ENCODE results near the gene POLE4. TPM values are rescaled to one million over a fixed set of nuclear protein-coding genes. Genes with fewer than 3 reads are reported as not detected.

POLE4 gene
- polyA plus RNA-seq, 1 of the 3 experiments (the other 2 are of a cell fraction): 42.1 TPM

DNA sequence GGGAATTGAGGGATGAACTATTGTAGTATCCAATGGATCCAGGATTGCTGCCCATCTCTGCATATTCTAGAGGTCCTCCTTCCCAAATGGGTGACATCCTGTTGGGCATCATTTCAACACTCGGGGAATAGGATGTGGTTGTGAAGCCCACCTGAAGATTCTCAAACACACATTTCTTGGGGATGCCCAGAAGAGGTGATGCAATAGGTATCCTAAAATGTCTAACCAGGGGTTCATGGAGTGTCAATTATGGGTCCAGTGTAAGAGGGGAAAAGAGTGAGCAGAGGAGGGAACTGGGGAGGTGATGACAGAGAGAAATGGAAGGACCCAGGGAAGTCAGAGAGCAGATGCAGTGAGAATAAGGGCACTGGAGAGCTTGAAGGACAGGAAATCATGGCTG, 52.1 kb downstream of the POLE4 start:
- Histone ChIP-seq H3K4me2 (no peak overlapping the region), H3K79me2 (ENCODE audit: insufficient read depth) (no peaks in the 10 kb centered on the region), H3K9me3 (no peaks in the 10 kb centered on the region), H2AFZ (ENCODE audit: low read depth) (no peak overlapping the region), H3K9ac (no peak overlapping the region), H3K27me3 (ENCODE audit: insufficient read depth) (no peaks in the 10 kb centered on the region), H3F3A (replicated peaks; ENCODE audit: insufficient read depth) (no peaks in the 10 kb centered on the region), H4K20me1 (ENCODE audit: insufficient read depth) (no peaks in the 10 kb centered on the region), H3K4me3 (ENCODE audit: low read depth in 2 of 2, low read length in 1 of 2) (no peak overlapping the region), H3K27ac (ENCODE audit: low read depth in 2 of 2, low read length in 1 of 2) (no peak overlapping the region), H3K36me3 (replicated peaks in 1 of 2; ENCODE audit: control insufficient read depth in 1 of 2, insufficient read depth in 2 of 2, low read length in 1 of 2) (no peaks in the 10 kb centered on the region), H3K9me2 (no peaks in the 10 kb centered on the region), H3K4me1 (ENCODE audit: control insufficient read depth in 1 of 2, insufficient read depth in 2 of 2, low read depth in 1 of 2, low read length in 1 of 2) (peaks cover 0 to 3% of the 10 kb centered on the region in 2 experiments; a peak in 1 of 4 replicates)
- ChIA-PET CTCF (no interaction called here), POLR2A (no interaction called here)
- TF ChIP-seq FOXJ3 (CRISPR knock-in tag; IDR thresholded peaks at IDR 0.05) (no peak), RFX5 (IDR thresholded peaks at IDR 0.05; ENCODE audit: low read length) (no peak)
- 92% methylated on average over 1 of the region's 1 CpG for whole genome bisulfite sequencing (ENCODE audit: low lambda C conversion rate)
- no peak for DNase-seq

DNA sequence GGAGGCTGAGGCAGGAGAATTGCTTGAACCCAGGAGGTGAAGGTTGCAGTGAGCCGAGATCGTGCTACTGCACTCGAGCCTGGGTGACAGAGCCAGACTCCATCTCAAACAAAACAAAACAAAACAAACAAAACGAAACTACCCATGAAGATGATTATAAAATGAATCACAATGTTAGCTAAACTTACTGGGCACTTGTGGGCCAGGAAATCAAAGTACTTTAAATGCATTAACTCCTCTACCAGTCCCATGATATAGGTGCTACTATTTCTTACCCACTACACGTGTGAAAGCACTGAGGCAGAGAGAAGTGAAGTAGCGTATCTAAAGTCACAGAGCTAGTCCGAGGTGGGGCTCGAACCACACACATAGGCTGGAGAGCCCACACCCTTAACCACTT, 53.6 kb downstream of the POLE4 start:
- H3K27me3 ChIP-seq (ENCODE audit: insufficient read depth): no peaks in the 10 kb centered on the region

DNA sequence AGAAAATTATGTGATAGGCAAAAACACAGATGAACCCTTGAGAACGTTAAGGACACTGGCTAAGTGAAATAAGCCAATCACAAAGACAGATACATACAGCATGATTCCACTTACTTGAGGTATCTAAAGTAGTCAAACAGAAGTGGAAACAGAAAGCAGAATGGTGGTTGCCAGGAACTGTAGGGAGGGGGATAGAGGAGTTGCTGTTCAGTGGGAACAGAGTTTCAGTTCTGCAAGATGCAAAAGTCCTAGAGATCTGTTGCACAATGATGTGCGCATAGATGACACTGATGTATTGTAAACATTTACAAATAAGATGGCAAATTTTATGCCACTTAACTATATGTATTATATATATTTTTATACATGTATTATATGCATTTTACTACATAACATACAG, 59.7 kb downstream of the POLE4 start:
- DNase-seq: no peak
- POLR2A ChIA-PET: no interaction called here
- no peak overlapping the region for H3K4me2 ChIP-seq
- no peaks in the 10 kb centered on the region for H3F3A ChIP-seq (replicated peaks; ENCODE audit: insufficient read depth)
- H4K20me1 ChIP-seq (ENCODE audit: insufficient read depth): no peaks in the 10 kb centered on the region
- H3K36me3 ChIP-seq (replicated peaks in 1 of 2; ENCODE audit: control insufficient read depth in 1 of 2, insufficient read depth in 2 of 2, low read length in 1 of 2): no peaks in the 10 kb centered on the region
- no peaks in the 10 kb centered on the region for H3K9me2 ChIP-seq
- 54% methylated on average over 2 of the region's 2 CpGs for WGBS (ENCODE audit: low lambda C conversion rate)
- H3K4me1 ChIP-seq (ENCODE audit: control insufficient read depth in 1 of 2, insufficient read depth in 2 of 2, low read depth in 1 of 2, low read length in 1 of 2): no peaks in the 10 kb centered on the region
- no peak overlapping the region for H2AFZ ChIP-seq (ENCODE audit: low read depth)
- H3K4me3 ChIP-seq (ENCODE audit: low read depth in 2 of 2, low read length in 1 of 2): no peak overlapping the region
- no peak overlapping the region for H3K9ac ChIP-seq
- H3K9me3 ChIP-seq: no peaks in the 10 kb centered on the region
- CTCF ChIA-PET: no interaction called here
- H3K27me3 ChIP-seq (ENCODE audit: insufficient read depth): no peaks in the 10 kb centered on the region
- H3K27ac ChIP-seq (ENCODE audit: low read depth in 2 of 2, low read length in 1 of 2): no peak overlapping the region
- H3K79me2 ChIP-seq (ENCODE audit: insufficient read depth): no peaks in the 10 kb centered on the region
- TF ChIP-seq FOSL2 (IDR thresholded peaks at IDR 0.05; ENCODE audit: borderline replicate concordance, low read depth) (no peak), MEF2A (IDR thresholded peaks at IDR 0.05; ENCODE audit: borderline replicate concordance, low read depth) (no peak), EZH2phosphoT487 (IDR thresholded peaks at IDR 0.05; ENCODE audit: borderline replicate concordance, low read depth) (no peak), POLR2AphosphoS5 (IDR thresholded peaks at IDR 0.05; ENCODE audit: low read depth, low read length) (no peak), FOXJ3 (CRISPR knock-in tag; IDR thresholded peaks at IDR 0.05) (no peak), MXI1 (IDR thresholded peaks at IDR 0.05; ENCODE audit: low read depth, low read length) (no peak), GATA2 (CRISPR knock-in tag; IDR thresholded peaks at IDR 0.05) (no peak), SMC3 (IDR thresholded peaks at IDR 0.05; ENCODE audit: low read depth, low read length) (no peak), TAF1 (IDR thresholded peaks at IDR 0.05; ENCODE audit: borderline replicate concordance, low read depth, low read length) (no peak), CHD2 (IDR thresholded peaks at IDR 0.05; ENCODE audit: low read length, partially characterized antibody) (no peak)
- TF ChIP-seq, protein P1, sequence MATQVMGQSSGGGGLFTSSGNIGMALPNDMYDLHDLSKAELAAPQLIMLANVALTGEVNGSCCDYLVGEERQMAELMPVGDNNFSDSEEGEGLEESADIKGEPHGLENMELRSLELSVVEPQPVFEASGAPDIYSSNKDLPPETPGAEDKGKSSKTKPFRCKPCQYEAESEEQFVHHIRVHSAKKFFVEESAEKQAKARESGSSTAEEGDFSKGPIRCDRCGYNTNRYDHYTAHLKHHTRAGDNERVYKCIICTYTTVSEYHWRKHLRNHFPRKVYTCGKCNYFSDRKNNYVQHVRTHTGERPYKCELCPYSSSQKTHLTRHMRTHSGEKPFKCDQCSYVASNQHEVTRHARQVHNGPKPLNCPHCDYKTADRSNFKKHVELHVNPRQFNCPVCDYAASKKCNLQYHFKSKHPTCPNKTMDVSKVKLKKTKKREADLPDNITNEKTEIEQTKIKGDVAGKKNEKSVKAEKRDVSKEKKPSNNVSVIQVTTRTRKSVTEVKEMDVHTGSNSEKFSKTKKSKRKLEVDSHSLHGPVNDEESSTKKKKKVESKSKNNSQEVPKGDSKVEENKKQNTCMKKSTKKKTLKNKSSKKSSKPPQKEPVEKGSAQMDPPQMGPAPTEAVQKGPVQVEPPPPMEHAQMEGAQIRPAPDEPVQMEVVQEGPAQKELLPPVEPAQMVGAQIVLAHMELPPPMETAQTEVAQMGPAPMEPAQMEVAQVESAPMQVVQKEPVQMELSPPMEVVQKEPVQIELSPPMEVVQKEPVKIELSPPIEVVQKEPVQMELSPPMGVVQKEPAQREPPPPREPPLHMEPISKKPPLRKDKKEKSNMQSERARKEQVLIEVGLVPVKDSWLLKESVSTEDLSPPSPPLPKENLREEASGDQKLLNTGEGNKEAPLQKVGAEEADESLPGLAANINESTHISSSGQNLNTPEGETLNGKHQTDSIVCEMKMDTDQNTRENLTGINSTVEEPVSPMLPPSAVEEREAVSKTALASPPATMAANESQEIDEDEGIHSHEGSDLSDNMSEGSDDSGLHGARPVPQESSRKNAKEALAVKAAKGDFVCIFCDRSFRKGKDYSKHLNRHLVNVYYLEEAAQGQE (IDR thresholded peaks at IDR 0.05; ENCODE audit: low read depth, low read length): no peak

More for the DNA sequence above, 53.6 kb downstream of the POLE4 start:
- no peak for TF ChIP-seq FOXJ3 (CRISPR knock-in tag; IDR thresholded peaks at IDR 0.05)
- TF ChIP-seq MEF2A (IDR thresholded peaks at IDR 0.05; ENCODE audit: borderline replicate concordance, low read depth): no peak
- no peak for TF ChIP-seq MAX (IDR thresholded peaks at IDR 0.05; ENCODE audit: low read depth)
- no peak for TF ChIP-seq NRF1 (IDR thresholded peaks at IDR 0.05; ENCODE audit: low read depth, low read length)
- TF ChIP-seq, protein P2, sequence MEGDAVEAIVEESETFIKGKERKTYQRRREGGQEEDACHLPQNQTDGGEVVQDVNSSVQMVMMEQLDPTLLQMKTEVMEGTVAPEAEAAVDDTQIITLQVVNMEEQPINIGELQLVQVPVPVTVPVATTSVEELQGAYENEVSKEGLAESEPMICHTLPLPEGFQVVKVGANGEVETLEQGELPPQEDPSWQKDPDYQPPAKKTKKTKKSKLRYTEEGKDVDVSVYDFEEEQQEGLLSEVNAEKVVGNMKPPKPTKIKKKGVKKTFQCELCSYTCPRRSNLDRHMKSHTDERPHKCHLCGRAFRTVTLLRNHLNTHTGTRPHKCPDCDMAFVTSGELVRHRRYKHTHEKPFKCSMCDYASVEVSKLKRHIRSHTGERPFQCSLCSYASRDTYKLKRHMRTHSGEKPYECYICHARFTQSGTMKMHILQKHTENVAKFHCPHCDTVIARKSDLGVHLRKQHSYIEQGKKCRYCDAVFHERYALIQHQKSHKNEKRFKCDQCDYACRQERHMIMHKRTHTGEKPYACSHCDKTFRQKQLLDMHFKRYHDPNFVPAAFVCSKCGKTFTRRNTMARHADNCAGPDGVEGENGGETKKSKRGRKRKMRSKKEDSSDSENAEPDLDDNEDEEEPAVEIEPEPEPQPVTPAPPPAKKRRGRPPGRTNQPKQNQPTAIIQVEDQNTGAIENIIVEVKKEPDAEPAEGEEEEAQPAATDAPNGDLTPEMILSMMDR (IDR thresholded peaks at IDR 0.05): no peak
- TF ChIP-seq FOXM1 (IDR thresholded peaks at IDR 0.05; ENCODE audit: low read depth): no peak
- no peak overlapping the region for H2AFZ ChIP-seq (ENCODE audit: low read depth)
- no peaks in the 10 kb centered on the region for H3K79me2 ChIP-seq (ENCODE audit: insufficient read depth)
- no peaks in the 10 kb centered on the region for H3F3A ChIP-seq (replicated peaks; ENCODE audit: insufficient read depth)
- no peaks in the 10 kb centered on the region for H4K20me1 ChIP-seq (ENCODE audit: insufficient read depth)
- DNase-seq: no peak
- no peak overlapping the region for H3K27ac ChIP-seq (ENCODE audit: low read depth in 2 of 2, low read length in 1 of 2)
- H3K9me3 ChIP-seq: no peaks in the 10 kb centered on the region
- H3K9me2 ChIP-seq: no peaks in the 10 kb centered on the region
- 81% methylated on average over 8 of the region's 8 CpGs for WGBS (ENCODE audit: low lambda C conversion rate)
- H3K4me2 ChIP-seq: no peak overlapping the region
- CTCF ChIA-PET: interaction anchor here (1.5 to 1.6 kb wide), 2 partner anchors 9 to 93 kb away, joined by 3 to 8 read pairs; no protein-coding TSS in a partner anchor
- POLR2A ChIA-PET: no interaction called here
- H3K9ac ChIP-seq: no peak overlapping the region
- H3K4me3 ChIP-seq (ENCODE audit: low read depth in 2 of 2, low read length in 1 of 2): no peak overlapping the region
- no peaks in the 10 kb centered on the region for H3K36me3 ChIP-seq (replicated peaks in 1 of 2; ENCODE audit: control insufficient read depth in 1 of 2, insufficient read depth in 2 of 2, low read length in 1 of 2)
- H3K4me1 ChIP-seq (ENCODE audit: control insufficient read depth in 1 of 2, insufficient read depth in 2 of 2, low read depth in 1 of 2, low read length in 1 of 2): peaks cover 0 to 3% of the 10 kb centered on the region in 2 experiments; a peak in 1 of 4 replicates
